SK-N-DZ (cell line): ENCODE results near the gene ARHGAP35. TPM values are rescaled to one million over a fixed set of nuclear protein-coding genes. Genes with fewer than 3 reads are reported as not detected.
"Not testable (repeated sequence)": the region's sequence is repeated elsewhere in the genome, so short reads cannot be mapped to it uniquely, and the experiment has no call there.

ENCODE experiments used
- DNase-seq: peaks from one replicate; pipeline ENCODE4 v3.0.0-alpha.2; 2015; ENCODE audit warnings: low spot score
- polyA plus RNA-seq, 2 experiments: library from polyadenylated mRNA; depleted of rRNA; stranded (reverse); fragments of >200 nt; gene quantifications; 2 replicates each; pipeline ENCODE4 v1.2.3, GENCODE V29; 2014

The ARHGAP35 gene
- 7.2 and 8.4 TPM in 2 replicates for polyA plus RNA-seq (2014; cell fraction: cytosol; rRNA removed)
- 4.7 and 5.4 TPM in 2 replicates for polyA plus RNA-seq (2014; cell fraction: nucleus; rRNA removed)

DNA sequence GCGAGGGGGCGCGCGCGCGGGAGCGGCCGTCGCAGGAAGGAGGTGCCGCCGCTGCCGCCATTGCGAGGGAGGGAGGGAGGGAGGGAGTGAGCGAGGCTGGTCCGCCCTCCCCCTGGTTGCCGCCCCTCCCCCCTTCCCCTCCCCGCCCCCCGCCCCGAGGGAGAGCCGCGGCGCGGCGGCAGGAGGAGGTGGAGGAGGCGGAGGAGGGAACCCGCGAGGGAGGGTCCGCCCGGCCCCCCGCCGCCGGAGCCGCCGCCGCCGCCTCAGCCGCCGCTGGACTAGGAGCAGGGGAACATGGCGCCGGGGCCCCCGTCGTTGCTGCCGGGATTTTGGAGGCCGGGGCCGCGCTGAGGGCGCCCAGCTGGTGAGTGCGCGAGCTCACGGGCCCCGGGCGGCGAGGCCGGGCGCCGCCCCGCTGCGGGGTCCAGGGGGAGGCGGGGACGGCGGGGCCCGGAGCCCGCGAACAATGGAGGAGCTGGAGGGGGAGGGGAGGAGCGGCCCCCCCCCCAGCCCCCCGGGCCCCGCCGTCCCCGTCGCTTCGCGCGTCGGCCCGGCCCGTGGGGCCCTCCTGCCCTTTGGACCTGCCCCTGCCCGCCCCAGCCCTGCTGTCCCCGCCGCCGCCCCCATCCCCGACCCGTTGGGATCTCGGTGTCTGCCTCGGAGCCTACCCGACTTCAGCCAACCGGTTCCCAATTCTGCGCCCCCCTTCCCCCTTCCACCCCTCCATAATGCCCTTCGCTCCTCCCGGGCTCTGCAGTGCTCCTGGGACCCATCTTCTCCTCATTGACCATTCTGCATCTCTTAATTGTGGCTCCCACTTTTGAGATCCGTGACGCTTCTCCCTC is at the start of gene ARHGAP35:
TSS of gene ARHGAP35 (plus strand) at position 152 of the 845 bp plus-strand sequence. CDS start 57,679 bp downstream, outside the sequence.
- DNase-seq: no peak

DNA sequence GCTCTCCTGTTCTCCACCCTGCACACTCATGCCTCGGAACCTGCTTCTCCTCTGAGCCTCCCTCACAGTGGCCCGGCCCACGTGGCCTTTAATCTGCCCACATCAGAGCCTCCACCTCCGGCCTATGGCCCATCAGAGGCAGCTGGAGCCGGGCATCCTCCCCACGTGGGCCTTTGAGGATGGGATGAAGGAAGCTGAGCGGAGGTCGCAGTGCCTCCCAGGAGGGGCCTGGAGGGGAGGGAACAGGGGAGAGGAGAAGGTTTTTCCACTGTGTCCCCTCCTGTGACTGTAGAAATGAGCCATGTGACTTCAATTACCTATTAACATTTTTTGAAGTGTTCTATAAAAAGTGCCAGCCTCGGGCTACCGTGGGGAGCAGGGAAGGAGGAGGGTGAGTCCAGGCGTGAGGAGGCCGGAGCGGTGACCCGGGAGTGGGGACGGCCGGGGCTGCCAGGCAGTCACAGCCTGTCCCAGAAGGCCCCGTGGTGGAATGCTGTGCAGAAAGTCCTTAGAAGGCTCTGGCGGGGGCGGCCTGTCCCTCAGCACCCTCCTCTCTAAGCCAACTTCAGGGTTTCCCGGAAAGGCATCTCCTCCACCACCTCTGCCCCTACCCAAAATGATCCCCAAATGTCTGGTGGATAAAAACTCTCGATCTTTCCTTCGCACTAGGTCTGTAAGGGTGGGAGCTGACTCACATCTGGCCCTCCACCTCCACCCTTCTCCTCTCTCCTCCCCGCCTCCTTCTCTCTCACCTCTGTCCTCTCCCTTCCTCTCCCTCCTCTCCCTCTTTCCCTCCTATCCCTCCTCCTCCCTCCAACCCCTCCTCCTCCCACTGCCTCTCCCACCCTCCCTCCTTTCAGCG is 47.6 kb upstream of the ARHGAP35 start:
- DNase-seq: no peak

DNA sequence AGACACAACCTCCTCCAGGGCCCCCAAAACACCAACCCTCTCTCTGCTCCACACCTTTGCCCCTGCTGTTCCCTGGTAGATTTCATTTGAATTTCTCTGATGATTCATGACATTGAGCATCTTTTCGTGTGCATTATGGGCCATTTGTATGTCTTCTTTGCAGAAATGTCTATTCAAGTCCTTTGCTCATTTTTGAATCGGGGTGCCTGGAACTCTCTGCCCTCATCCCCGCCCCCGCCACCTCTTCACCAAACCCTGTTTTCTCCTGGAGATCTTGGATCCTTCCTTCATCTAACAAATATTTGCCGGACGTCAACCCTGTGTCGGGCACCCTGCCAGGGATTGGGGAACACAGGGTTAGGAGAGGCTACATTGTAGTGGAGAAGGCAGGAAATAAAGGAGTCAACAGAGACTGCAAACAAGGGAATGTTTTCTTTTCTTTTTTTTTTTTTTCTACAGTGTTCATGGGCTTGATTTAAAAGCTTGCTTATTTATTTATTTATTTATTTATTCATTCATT is 46.9 kb upstream of the ARHGAP35 start:
- no peak for DNase-seq

DNA sequence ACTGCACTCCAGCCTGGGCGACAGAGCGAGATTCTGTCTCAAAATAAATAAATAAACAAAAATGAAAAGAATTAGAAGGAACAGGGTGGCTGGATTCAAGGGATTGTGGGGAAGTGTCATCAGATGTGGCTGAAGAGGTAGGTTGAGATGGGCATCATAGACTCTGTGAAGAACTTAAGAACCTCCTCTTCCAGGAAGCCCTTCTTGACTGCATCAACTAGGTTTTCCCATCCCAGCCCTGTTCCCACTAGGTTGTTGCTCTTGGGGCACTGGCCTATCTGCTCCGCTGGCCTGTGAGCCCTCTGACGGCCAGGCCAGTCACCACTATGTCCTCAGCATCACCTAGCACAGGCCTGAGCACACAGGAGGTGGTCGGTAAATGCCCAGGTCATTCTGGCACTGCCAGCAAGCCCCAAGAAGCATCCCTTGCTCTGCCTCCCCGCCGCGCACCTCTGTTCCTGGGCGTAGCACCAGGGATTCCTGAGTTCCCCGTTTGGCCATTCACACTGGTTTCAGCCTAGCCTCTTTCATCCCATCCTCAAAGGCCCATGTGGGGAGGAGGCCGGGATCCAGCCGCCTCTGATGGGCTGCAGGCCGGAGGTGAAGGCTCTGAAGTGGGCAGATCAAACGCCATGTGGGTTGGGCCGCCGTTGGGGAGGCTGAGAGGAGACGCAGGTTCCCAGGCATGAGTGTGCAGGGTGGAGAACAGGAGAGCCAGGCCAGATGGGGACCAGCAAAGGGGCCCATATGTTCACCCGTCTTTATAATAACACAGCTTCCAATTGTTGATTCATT is 44.8 kb upstream of the ARHGAP35 start:
- DNase-seq: no peak

DNA sequence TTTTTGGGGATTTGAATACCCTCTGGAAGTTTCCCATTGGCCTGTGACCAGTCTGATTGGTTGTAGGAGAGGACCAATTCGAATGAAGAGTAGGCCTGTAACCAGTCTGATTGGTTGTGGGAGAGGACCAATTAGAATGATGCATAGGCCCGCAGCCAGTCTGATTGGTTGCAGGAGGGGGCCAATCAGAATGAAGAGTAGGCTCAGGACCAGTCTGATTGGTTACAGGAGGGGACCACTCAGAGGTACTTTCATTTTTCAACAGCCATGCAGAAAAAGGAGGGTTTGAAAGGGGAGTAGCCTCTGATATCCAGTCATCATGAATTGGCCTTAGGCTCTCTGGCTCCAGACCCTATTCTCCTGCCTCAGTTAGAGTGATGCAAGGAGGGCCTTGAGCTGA is 42.0 kb upstream of the ARHGAP35 start:
- no peak for DNase-seq

DNA sequence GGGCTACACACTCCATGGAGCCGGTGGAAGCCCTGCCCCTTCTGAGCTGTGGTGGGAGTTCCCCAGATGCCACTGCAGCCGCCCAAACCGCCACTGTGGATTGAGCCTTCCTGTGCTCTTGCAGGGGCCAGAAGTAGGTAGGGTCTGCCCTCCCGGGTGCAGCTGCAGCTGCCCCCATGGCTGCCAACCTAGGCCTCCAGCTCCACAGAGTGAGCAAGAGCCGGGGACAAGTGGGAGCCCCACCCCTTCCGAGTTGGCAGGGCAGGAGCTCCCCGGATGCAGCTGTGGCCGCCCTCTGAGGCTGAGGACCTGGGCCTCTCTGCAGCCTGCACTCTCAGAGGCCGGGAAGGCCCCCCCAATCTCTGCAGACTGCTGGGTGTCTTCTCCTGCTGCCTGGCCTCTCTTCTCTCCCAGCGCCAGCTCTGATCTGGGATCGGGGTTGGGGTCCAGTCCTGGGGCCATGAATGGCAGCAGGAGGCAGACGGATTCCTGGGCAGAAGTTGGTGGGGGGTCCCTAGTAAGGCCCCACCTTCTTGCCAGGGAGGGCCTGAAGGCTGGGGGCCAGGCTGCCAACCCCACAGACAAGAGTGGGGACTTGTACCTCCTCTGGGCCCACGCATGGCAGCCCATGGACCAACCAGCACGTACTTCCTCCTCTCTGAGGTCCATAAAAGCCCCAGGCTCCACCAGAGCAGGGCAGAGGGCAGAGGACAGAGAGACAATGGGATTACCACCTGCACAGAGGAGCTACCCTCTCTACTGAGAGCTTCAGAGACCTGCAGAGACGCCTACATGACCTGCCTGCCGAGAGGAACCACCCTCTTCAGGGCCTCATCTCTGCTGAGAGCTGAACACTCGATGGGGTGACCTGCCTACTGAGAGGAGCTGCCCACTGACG is 39.0 kb upstream of the ARHGAP35 start:
- no peak for DNase-seq

DNA sequence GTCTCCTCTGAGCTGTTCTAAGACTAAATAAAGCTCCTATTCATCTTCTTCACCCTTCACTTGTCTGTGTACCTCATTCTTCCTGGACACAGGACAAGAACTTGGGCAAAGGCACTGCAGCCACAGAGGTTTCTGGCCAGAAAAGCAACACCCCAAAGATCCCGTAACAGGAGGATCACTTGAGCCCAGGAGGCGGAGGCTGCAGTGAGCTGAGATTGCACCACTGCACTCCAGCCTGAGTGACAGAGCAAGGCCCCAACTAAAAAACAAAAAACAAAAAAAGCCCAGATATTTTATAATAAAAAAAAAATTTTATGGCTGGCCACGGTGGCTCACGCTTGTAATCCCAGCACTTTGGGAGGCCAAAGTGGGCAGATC is 38.4 kb upstream of the ARHGAP35 start:
- DNase-seq: not testable (repeated sequence)

DNA sequence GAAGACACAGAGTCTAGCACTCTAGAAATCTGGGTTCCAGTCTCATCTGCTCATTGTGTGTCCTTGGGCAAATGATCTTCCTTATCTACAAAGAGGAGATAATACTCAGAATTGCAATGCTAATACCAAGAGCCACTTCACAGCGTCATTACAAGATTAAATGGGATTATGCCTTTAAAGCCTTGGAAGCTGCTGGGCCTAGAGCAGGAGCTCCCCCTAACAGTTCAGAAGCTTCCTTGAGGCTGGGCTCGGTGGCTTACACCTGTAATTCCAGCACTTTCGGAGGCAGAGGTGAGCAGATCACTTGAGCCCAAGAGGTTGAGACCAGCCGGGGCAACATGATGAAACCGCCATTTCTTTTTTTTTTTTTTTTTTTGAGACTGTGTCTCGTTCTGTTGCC is 37.7 kb upstream of the ARHGAP35 start:
- no peak for DNase-seq

DNA sequence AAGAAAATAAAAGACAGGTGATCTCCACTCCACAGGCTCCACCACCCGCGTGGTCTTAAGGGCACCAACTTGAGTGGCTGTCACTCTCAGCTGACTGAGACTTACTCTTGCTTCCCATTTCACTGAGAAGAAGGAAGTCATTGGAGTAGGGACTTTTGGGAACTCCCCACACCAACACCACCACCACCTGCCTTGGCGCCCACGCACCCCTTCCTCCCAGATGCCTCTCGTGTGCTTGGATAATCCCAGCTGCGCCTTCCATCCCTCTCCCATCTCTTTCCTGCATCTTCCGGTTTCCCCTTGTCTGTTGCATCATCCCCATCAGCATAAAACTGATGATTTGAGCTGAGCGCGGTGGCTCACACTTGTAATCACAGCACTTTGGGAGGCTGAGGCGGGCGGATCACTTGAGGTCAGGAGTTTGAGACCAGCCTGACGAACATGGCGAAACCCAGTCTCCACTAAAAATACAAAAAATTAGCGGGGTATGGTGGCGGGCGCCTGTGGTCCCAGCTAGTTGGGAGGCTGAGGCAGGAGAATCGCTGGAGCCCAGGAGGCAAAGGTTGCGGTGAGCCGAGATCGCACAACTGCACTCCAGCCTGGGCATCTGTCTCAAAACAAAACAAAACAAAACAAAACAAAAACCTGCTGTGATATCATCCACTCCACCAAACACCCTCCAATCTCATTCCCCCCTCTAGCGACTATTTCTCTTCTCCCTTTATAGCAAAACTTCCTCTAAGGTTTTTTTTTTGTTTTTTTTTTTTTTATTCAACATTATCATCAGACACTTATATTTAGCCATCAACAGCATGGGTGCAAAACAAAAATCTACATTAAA is 35.7 kb upstream of the ARHGAP35 start:
- no peak for DNase-seq

DNA sequence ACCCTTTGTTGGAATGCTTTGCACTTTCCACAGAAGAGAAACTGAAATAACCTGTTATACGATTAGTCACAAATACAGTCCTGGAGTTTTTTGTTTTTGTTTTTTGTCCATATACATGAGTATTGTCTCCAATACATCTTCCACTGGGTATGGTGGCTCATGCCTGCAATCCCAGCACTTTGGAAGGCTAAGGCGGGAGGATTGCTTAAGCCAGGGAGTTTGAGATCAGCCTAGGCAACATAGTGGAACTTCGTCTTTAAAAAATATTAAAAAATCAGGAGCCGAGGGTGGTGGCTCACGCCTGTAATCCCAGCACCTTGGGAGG is 35.1 kb upstream of the ARHGAP35 start:
- no peak for DNase-seq

DNA sequence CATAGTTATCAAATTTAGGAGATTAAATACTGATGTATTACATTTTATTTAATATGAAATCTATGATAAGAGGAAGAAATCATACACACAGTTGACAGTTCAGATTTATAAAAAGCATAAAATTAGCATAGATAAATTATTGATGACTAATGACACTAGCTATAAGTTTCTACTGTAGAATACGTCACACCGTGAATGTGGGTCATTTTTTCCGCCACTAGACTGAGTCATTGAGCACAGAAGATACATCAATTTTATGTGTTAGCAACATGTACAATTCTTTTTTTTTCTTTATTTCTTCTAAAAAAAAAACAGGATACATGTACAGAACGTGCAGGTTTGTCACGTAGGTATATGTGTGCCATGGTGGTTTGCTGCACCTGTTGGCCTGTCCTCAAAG is 32.3 kb upstream of the ARHGAP35 start:
- no peak for DNase-seq

DNA sequence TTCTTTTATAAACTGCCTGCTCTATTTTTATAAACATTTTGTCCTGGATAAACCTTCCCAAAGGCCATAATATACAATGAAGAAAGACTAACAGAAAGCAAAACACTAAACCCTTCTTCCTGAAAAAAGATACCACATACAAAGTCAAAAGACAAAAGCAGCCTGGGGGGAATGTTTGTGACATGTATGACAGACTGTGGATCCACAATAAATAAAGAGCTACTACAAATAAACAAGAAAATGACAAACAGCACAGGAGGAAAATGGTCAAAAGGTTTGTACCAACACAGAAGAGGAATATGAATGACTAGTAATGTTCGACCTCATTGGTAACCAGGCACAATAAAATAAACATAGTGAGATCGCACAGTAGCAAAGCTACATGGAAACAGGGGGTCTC is 29.9 kb upstream of the ARHGAP35 start:
- DNase-seq: no peak

DNA sequence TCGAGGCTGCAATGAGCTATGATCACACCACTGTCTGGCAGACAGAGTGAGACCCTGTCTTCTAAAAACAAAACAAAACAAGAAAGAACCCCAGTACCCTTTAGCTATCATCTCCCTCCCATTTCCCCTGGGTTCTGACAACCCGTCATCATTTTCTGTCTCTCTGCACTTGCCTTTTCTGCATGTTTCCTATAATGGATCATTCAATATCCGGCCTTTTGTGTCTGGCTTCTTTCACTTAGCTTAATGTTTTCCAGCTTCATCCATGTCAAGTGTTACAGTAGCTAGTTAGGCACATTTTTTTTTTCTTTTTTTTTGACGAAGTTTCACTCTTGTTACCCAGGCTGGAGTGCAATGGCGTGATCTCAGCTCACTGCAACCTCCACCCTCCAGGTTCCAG is 26.7 kb upstream of the ARHGAP35 start:
- DNase-seq: no peak

DNA sequence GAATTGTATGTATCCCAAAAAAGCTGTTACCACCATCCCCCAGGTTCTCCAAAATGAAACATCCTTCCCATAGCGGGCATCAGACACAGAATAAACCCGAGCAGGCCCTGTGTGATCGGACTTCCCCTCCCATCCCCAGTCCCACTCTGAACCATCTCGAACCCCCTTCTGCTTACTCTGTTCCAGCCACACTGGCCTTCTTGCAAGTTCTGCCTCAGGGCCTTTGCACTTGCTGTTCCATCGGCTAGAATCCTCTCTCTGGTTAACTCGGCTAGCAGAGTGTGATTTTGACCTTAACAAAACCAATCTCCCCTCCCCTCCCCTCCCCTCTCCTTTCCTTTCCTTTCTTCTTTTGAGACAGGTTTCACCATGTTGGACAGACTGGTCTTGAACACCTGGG is 25.8 kb upstream of the ARHGAP35 start:
- no peak for DNase-seq

DNA sequence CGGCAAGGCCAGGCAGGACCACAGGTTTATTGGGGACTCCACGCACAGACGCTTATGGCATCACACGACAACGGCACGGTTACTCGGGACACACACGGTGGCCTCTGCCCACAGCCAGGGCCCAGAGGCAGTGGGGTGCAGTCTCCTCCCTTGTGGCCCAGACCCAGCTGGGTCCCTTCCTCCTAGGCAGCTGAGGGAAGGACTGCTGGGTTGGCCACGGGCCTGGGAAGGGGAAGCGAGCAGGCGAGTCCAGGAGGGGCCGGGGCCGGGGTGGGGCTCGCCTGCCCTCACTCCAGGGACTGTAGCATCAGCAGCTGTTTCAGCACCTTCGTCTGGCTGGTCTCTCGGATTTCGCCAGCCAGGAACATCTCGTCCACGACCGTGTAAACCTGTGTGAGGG is 22.6 kb upstream of the ARHGAP35 start:
- DNase-seq: no peak

DNA sequence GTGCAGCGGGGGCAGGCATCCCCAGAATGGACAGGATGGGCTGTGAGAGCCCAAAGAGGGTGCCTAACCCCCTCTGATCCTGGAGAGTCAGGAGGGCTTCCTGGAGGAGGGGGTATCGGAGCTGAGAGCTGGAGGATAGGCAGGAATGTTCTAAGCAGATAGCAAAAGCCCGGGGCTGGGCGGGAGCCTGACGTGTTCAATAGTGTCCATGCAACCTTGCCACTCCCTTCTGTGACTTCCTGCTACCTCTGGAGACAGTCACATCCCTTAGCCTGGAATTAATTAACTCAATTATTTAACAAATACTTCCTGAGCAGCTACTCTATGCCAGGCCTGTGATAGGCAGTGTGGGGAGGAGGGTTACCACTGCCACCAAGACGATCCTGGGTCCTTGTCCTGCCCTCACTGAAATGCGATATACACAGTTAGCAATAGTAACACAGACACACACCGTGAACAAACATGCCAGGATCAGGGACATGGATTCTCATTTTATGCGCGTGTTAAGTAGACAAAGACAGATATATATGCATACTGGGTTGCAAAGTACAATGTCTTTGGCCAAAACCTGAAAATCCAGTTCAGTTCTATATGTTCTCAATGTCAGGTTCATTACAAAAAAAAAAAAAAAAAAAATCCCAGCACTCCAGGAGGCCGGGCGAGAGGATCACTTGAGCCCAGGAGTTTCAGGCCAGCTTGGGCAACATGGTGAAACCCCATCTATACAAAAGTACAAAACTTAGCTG is 20.9 kb upstream of the ARHGAP35 start:
- DNase-seq: no peak

DNA sequence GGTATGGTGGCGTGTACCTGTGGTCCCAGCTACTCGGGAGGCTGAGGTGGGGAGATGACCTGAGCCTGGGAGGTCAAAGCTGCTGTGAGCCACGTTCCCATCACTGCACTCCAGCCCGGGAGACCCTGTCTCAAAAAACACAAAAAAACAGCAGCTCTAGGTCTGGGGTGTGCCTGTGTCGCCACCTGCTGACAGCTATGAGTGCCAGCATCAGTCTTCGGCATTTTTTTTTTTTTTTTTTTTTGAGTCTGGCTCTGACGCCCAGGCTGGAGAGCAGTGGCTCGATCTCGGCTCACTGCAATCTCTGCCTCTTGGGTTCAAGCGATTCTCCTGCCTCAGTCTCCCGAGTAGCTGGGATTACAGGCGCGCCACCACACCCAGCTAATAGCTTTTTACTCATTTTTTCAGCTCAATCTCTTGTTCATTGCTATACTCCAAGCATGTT is 20.3 kb upstream of the ARHGAP35 start:
- DNase-seq: peak; percentile 75

DNA sequence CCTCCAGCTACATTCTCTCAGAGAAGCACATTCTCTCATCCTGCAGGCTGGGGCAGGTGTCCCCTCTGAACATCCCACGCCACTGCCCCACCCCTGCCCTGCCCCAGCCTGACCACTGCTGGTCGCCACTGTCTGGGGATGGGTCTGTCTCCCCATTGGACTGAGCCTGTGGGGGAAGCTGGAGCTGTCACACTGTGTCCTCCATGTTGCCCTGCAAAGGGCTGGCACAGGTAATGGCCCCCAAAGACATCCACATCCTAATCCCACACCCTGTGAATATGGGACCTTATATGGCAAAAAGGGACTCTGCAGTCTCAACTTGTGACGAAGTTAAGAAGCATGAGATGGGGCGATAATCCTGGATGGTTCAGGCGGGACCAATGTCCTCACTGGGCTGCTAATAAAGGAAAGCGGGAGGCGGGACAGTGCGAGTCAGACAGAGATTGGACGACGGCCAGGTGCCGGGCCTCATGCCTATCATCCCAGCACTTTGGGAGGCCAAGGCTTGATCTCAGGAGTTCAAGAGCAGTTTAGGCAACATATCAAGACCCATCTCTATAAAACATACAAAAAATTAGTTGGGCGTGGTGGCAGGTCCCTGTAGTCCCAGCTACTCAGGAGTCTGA is 19.2 kb upstream of the ARHGAP35 start:
- no peak for DNase-seq
